VCaP (cell line): ENCODE results near the gene QDPR.

ENCODE experiments used
- H3K27ac ChIP-seq: fragments of 450-650 bp; 2 replicates; pipeline ENCODE4 v1.5.1; 2017
- CTCF ChIP-seq: fragments of 450-650 bp; conservative IDR thresholded peaks from 2 replicates; pipeline ENCODE4 v1.5.1; 2017; ENCODE audit warnings: mild to moderate bottlenecking, moderate library complexity

Gene QDPR

GRCh38 chr4:17526695-17527477 is 15.0 kb upstream of the QDPR start:
- TF ChIP-seq CTCF: no peak
- no peak overlapping the region for H3K27ac ChIP-seq

- TF ChIP-seq CTCF: no peak
- H3K27ac ChIP-seq: no peak overlapping the region
These were observed 11.8 kb upstream of the QDPR start for GRCh38 chr4:17523662-17524061.

- no peak overlapping the region for H3K27ac ChIP-seq
- no peak for TF ChIP-seq CTCF
These were observed 9.7 kb upstream of the QDPR start for GRCh38 chr4:17521595-17521994.

GRCh38 chr4:17517664-17518063 is 5.8 kb upstream of the QDPR start:
- no peak overlapping the region for H3K27ac ChIP-seq
- no peak for TF ChIP-seq CTCF

- peak overlapping the region; percentile 48 for H3K27ac ChIP-seq
- no peak for TF ChIP-seq CTCF
These were observed 5.1 kb upstream of the QDPR start for GRCh38 chr4:17516980-17517379.

GRCh38 chr4:17515445-17516407 is 3.8 kb upstream of the QDPR start:
- H3K27ac ChIP-seq: peak overlapping the region; percentile 48
- TF ChIP-seq CTCF: no peak

GRCh38 chr4:17514865-17515264 is 3.0 kb upstream of the QDPR start, which contains the start of gene CLRN2:
Gene CLRN2, plus strand, starts transcription at chr4:17515165. Its CDS starts 102 bp downstream, at chr4:17515267.
- TF ChIP-seq CTCF: no peak
- peak within 1 kb of the TSS; percentile 81 for H3K27ac ChIP-seq
